ENCODE measurements around the gene EPDR1.
A peak's percentile ranks its signal among the peaks of the same experiment; 100 is the strongest.

The EPDR1 gene

GRCh38 chr7:37920305-37920848 is at the start of gene EPDR1:
Gene EPDR1, plus strand, starts transcription at chr7:37920640. Its CDS starts 300 bp downstream, at chr7:37920940.
- Histone ChIP-seq H3K27ac (peak within 1 kb of the TSS; percentile 95 to 97), H3K4me3 (peak within 1 kb of the TSS; percentile 96)
- TF ChIP-seq, protein P1, sequence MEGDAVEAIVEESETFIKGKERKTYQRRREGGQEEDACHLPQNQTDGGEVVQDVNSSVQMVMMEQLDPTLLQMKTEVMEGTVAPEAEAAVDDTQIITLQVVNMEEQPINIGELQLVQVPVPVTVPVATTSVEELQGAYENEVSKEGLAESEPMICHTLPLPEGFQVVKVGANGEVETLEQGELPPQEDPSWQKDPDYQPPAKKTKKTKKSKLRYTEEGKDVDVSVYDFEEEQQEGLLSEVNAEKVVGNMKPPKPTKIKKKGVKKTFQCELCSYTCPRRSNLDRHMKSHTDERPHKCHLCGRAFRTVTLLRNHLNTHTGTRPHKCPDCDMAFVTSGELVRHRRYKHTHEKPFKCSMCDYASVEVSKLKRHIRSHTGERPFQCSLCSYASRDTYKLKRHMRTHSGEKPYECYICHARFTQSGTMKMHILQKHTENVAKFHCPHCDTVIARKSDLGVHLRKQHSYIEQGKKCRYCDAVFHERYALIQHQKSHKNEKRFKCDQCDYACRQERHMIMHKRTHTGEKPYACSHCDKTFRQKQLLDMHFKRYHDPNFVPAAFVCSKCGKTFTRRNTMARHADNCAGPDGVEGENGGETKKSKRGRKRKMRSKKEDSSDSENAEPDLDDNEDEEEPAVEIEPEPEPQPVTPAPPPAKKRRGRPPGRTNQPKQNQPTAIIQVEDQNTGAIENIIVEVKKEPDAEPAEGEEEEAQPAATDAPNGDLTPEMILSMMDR (IDR thresholded peaks at IDR 0.05) = no peak
- DNase-seq (ENCODE audit: low spot score) = peak; percentile 75

DNA sequence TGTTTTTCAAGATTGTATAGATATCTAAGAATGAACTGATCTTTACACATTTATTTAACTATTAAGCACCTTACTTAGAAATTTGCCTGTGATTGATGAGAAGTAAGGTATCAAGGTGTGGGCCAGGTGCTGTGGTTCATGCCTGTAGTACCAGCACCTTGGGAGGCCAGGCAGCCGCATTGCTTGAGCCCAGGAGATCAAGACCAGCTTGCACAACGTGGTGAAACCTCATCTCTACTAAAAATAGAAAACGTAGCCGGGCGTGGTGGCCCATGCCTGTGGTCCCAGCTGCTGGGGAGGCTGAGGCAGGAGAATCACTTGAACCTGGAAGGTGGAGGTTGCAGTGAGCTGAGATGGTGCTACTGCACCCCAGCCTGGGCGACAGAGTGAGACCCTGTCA is 38.4 kb upstream of the EPDR1 start:
- TF ChIP-seq, protein P1 (IDR thresholded peaks at IDR 0.05) = no peak
- DNase-seq (ENCODE audit: low spot score) = no peak
- no peak overlapping the region for H3K4me3 ChIP-seq
- H3K27ac ChIP-seq = no peak overlapping the region

GRCh38 chr7:37893359-37893758 is 27.1 kb upstream of the EPDR1 start:
- H3K27ac ChIP-seq = no peak overlapping the region
- TF ChIP-seq, protein P1 (IDR thresholded peaks at IDR 0.05) = no peak

DNA sequence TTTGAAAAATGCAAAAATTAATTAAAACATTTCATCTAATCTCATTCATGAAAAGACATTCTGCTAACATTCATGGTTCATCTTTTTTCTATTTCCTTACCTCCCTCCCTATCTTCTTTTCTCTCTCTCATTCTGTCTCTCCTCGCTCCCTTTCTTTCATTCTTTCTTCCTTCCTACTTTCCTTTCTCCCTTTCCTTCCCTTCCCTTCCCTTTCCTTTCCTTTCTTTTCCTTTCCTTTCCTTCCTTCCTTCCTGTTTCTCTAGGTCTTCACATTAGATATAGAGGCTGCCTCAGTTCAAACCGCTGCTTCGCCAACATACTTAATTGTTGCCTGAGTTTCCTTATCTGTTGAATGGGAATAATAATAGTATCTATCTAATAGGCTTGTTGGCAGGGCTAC is 25.8 kb upstream of the EPDR1 start:
- DNase-seq (ENCODE audit: low spot score) = no peak
- no peak overlapping the region for H3K4me3 ChIP-seq
- TF ChIP-seq, protein P1 (IDR thresholded peaks at IDR 0.05) = no peak
- H3K27ac ChIP-seq = no peak overlapping the region

More at GRCh38 chr7:37893359-37893758, 27.1 kb upstream of the EPDR1 start:
- no peak for DNase-seq (ENCODE audit: low spot score)
- no peak overlapping the region for H3K4me3 ChIP-seq

GRCh38 chr7:37899712-37900247 is 20.7 kb upstream of the EPDR1 start:
- TF ChIP-seq, protein P1 (IDR thresholded peaks at IDR 0.05) = no peak
- H3K4me3 ChIP-seq = no peak overlapping the region
- H3K27ac ChIP-seq = no peak overlapping the region
- no peak for DNase-seq (ENCODE audit: low spot score)

DNA sequence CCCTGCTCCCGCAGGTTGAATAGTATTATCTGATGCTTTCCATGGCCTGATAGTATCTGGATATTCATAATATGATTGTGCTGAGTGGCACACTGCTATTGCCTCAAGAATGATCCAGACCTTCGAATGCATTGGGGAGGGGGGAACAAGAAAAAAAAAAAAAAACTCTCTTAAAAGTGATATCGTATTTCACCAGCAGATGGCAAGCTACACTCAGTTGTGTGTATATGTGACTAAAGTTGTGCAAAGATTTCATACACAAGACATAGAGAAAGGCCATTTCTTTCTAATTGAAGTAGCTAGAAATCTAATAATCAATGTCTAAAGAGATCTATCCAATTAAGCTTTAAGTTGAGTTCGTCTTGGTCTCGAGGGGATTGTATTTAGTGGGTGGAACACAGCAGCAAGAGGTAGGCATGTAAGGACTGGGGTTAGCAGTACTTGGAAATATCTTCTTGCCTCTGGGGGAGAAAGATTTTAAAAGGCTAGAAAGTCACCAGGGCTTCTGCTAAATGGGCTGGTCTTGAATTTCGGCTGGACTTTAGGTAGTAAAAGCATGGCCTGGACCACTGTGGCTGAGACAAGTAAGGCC is 19.1 kb upstream of the EPDR1 start:
- TF ChIP-seq, protein P1 (IDR thresholded peaks at IDR 0.05) = peak; percentile 64
- Histone ChIP-seq H3K27ac (no peak overlapping the region), H3K4me3 (no peak overlapping the region)
- no peak for DNase-seq (ENCODE audit: low spot score)

Measured in coronary artery (tissue), 2 donors.